Pancreas (tissue), 10 donors: ENCODE measurements around the gene MRPL22. TPM values are rescaled to one million over a fixed set of nuclear protein-coding genes. Genes with fewer than 3 reads are reported as not detected.

Experiments
- ATAC-seq, 4 donors: fragments of 200-7000 bp; cut with Tn5 transposase; one replicate each; pipeline versions ENCODE4 v1.8.0 to v1.9.1; 2020; ENCODE audit warnings: mild to moderate bottlenecking in 4 of 4, moderate library complexity in 4 of 4
- DNase-seq, 6 donors: peaks; one replicate each; pipeline ENCODE4 v3.0.0-alpha.2; 2020
- FAIRE-seq: peaks from 2 replicates; lab custom pipeline; 2012; peaks lifted over from hg19 to GRCh38; lab: Jason Lieb, UNC
- H3K27ac ChIP-seq, 4 donors: fragments of 200-600 bp; sonication (generic); 1 replicate in 3 of 4; 2 replicates in 1 of 4; pipeline versions ENCODE4 v1.5.0 to v1.8.0; 2020
- H3K27me3 ChIP-seq, 4 donors: fragments of 200-600 bp; one replicate each; pipeline ENCODE4 v1.8.0; 2021
- H3K36me3 ChIP-seq, 3 donors: fragments of 200-600 bp; sonication (generic) in 1 of 3; one replicate each; pipeline versions ENCODE4 v1.5.0 to v1.8.0; 2020 to 2021
- H3K4me1 ChIP-seq, 3 donors: fragments of 200-600 bp; one replicate each; pipeline ENCODE4 v1.8.0; 2021
- H3K4me3 ChIP-seq, 4 donors: fragments of 200-600 bp; sonication (generic) in 2 of 4; one replicate each; pipeline versions ENCODE4 v1.5.0 to v1.8.0; 2020 to 2021
- H3K9me3 ChIP-seq, 4 donors: fragments of 200-600 bp; one replicate each; pipeline ENCODE4 v1.8.0; 2021
- WGBS, 2 donors: extraction: QIAGEN DNeasy Blood & Tissue Kit; methylation state at CpG; one replicate each; pipeline ENCODE4 v1.1.7; 2013; 5-methylcytosine and 5-hydroxymethylcytosine counted together
- intact Hi-C, 3 donors: fragments of 100-400 bp; cut with DNase I; formaldehyde crosslinking; loops; one replicate each; pipeline versions ENCODE4 v1.11.1 to v1.14.2; 2022
- polyA plus RNA-seq, 2 donors: library from polyadenylated mRNA; stranded (reverse); fragments of 200-250 nt; gene quantifications; one replicate each; pipeline ENCODE4 v1.2.3, GENCODE V29; 2013
- total RNA-seq, 6 donors: library from RNA; stranded (reverse); fragmentation: NEBNext Ultra II Directional in 4 of 6; extraction: Animal tissue kit (Norgen Biotek cat#: 25700) in 4 of 6; gene quantifications; one replicate each; pipeline versions ENCODE4 v1.2.1 to v1.2.4, GENCODE V29; 2021 to 2023
- TF ChIP-seq, protein P1 (sequence below), 4 donors: fragments of 200-600 bp; sonication (generic) in 3 of 4; IDR thresholded peaks; one replicate each; pipeline versions ENCODE4 v1.5.0 to v1.8.0; 2021; ENCODE audit warnings: antibody characterized with exemption in 4 of 4
- donor health status: healthy with polysubstance abuse.
- donor health status: DM: no; HTN: no; CAD: no; lungs with moderate emphysema.
- donor health status: DM: no; HTN: no; CAD: no.
- donor health status: control.
- donor health status: control.
- donor health status: Bipolar disorder and iron deficiency.
- donor health status: DM: yes; HTN: yes; CAD: no.
- donor health status: DM: no; HTN: no; CAD: no.
- donor health status: DM: no; HTN: no; CAD: no.
- donor health status: DM: yes; HTN: yes; CAD: no.

MRPL22 gene
- total and polyA plus RNA-seq, 8 donors: 11.3 to 29.0 (median 23.0) TPM

DNA sequence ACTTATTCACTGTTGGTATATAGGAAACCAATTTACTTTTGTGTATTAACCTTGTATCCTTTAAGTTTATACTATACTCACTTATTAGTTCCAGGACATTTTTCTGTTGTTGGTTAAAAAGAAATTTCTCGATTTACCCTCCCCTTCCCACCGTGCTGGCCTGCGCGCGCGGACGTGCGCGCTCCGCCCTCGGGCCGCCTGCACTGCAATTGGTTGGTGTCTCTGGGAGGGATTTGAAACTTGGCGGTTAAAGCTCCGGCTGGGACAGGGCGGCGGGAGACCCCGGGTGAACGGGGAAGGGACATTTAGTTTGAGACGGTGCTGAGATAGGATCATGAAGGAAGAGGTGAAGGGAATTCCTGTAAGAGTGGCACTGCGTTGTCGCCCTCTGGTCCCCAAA is 72.7 kb downstream of the MRPL22 start, which contains the start of gene KIF4B:
KIF4B (plus strand) TSS at position 230 of the 400 bp plus-strand sequence; CDS start at position 335, 105 bp downstream.
- DNase-seq (no peak), FAIRE-seq (no peak), ATAC-seq (no peak)
- H3K27ac ChIP-seq: no peak within 1 kb of the TSS
- intact Hi-C loops: no loop called here
- TF ChIP-seq, protein P1, sequence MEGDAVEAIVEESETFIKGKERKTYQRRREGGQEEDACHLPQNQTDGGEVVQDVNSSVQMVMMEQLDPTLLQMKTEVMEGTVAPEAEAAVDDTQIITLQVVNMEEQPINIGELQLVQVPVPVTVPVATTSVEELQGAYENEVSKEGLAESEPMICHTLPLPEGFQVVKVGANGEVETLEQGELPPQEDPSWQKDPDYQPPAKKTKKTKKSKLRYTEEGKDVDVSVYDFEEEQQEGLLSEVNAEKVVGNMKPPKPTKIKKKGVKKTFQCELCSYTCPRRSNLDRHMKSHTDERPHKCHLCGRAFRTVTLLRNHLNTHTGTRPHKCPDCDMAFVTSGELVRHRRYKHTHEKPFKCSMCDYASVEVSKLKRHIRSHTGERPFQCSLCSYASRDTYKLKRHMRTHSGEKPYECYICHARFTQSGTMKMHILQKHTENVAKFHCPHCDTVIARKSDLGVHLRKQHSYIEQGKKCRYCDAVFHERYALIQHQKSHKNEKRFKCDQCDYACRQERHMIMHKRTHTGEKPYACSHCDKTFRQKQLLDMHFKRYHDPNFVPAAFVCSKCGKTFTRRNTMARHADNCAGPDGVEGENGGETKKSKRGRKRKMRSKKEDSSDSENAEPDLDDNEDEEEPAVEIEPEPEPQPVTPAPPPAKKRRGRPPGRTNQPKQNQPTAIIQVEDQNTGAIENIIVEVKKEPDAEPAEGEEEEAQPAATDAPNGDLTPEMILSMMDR (IDR thresholded peaks at IDR 0.05): no peak
- no peaks in the 10 kb centered on the region for H3K4me1 ChIP-seq
- H3K9me3 ChIP-seq: no peaks in the 10 kb centered on the region
- no peak within 1 kb of the TSS for H3K4me3 ChIP-seq
- H3K27me3 ChIP-seq: no peaks in the 10 kb centered on the region
- no peaks in the 10 kb centered on the region for H3K36me3 ChIP-seq
- WGBS, 2 donors: 87 to 88% methylated on average over 21 of the region's 21 CpGs

DNA sequence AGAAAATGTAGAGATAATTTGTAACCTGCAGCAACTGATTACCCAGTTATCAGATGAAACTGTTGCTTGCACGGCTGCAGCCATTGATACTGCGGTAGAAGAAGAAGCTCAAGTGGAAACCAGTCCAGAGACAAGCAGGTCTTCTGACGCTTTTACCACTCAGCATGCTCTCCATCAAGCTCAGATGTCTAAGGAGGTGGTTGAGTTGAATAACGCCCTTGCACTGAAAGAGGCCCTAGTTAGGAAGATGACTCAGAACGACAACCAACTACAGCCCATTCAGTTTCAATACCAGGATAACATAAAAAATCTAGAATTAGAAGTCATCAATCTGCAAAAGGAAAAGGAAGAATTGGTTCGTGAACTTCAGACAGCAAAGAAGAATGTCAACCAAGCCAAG is 74.4 kb downstream of the MRPL22 start:
- FAIRE-seq (no peak), DNase-seq (no peak), ATAC-seq (no peak)
- Histone ChIP-seq H3K4me3 (no peak overlapping the region), H3K27me3 (no peaks in the 10 kb centered on the region), H3K9me3 (no peaks in the 10 kb centered on the region), H3K36me3 (no peaks in the 10 kb centered on the region), H3K4me1 (no peaks in the 10 kb centered on the region), H3K27ac (no peak overlapping the region)
- TF ChIP-seq, protein P1 (IDR thresholded peaks at IDR 0.05): no peak
- WGBS, 2 donors: 56 to 66% methylated on average over 6 of the region's 6 CpGs
- intact Hi-C loops: no loop called here

GRCh38 chr5:155017610-155018009 is 76.7 kb downstream of the MRPL22 start:
- 33 to 39% methylated on average over 2 of the region's 2 CpGs for WGBS, 2 donors
- H3K27me3 ChIP-seq: no peaks in the 10 kb centered on the region
- FAIRE-seq: no peak
- TF ChIP-seq, protein P1 (IDR thresholded peaks at IDR 0.05): no peak
- intact Hi-C loops: no loop called here
- ATAC-seq: no peak
- no peak overlapping the region for H3K27ac ChIP-seq
- no peak for DNase-seq
- no peaks in the 10 kb centered on the region for H3K36me3 ChIP-seq
- no peaks in the 10 kb centered on the region for H3K4me1 ChIP-seq
- no peak overlapping the region for H3K4me3 ChIP-seq
- H3K9me3 ChIP-seq: no peaks in the 10 kb centered on the region

Other genes with a start within 250 kb of the MRPL22 start
- 100 to 1,000 TPM; 108 to 195 (median 119) TPM for gene LARP1, start 185.7 kb upstream of the MRPL22 start, total RNA-seq
- gene LARP1, start 185.7 kb upstream of the MRPL22 start, polyA plus RNA-seq: 10 to 100 TPM; 35.8 to 50.4 TPM
- 10 to 100 TPM in 1 of 6 donors, 1 to 10 TPM in 5; 2.0 to 11.8 (median 4.7) TPM for gene FAXDC2, start 90.5 kb upstream of the MRPL22 start, total RNA-seq
- gene FAXDC2, start 90.5 kb upstream of the MRPL22 start, polyA plus RNA-seq: 10 to 100 TPM in 1 of 2 donors, 1 to 10 TPM in 1; 3.6 to 10.3 TPM
- gene CNOT8, start 82.4 kb upstream of the MRPL22 start, total RNA-seq: 10 to 100 TPM; 11.8 to 27.4 (median 14.9) TPM
- 10 to 100 TPM; 15.0 to 23.0 TPM for gene CNOT8, start 82.4 kb upstream of the MRPL22 start, polyA plus RNA-seq
- gene GEMIN5, start 2.9 kb upstream of the MRPL22 start, total RNA-seq: 1 to 10 TPM; 4.7 to 7.3 (median 6.6) TPM
- 1 to 10 TPM; 1.7 to 3.1 TPM for gene GEMIN5, start 2.9 kb upstream of the MRPL22 start, polyA plus RNA-seq
- not detected for gene KIF4B, start 72.7 kb downstream of the MRPL22 start, total RNA-seq
- gene KIF4B, start 72.7 kb downstream of the MRPL22 start, polyA plus RNA-seq: not detected